GM12878 (cell line): ENCODE measurements around the gene SENP6.
"Not testable (repeated sequence)": the region's sequence is repeated elsewhere in the genome, so short reads cannot be mapped to it uniquely, and the experiment has no call there.

Experiments
- BRCA1 ChIP-seq: IDR thresholded peaks from 2 replicates; pipeline ENCODE4 v1.6.1; 2011; ENCODE audit warnings: low read depth, low read length, improper control_type of control experiment
- POLR2A ChIP-seq: IDR thresholded peaks from 2 replicates; pipeline ENCODE4 v1.6.1; 2011; ENCODE audit warnings: low read depth, mild to moderate bottlenecking, low read length

DNA sequence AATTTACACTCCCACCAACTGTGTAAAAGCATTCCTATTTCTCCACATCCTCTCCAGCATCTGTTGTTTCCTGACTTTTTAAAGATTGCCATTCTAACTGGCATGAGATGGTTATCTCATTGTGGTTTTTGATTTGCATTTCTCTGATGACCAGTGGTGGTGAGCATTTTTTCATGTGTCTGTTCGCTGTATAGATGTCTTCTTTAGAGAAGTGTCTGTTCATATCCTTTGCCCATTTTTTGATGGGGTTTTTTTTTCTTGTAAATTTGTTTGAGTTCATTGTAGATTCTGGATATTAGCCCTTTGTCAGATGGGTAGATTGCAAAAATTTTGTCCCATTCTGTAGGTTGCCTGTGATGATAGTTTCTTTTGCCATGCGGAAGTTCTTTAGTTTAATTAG is 81.3 kb downstream of the SENP6 start:
- not testable (repeated sequence) for TF ChIP-seq BRCA1, POLR2A
